GM23248 (cell line): Measurements from ENCODE around the gene SYNPR. TPM values are rescaled to one million over a fixed set of nuclear protein-coding genes. Genes with fewer than 3 reads are reported as not detected.

Experiments
- DNase-seq: peaks from one replicate; pipeline ENCODE4 v3.0.0-alpha.2; 2015
- H2AFZ ChIP-seq: fragments of 200-600 bp; sonication (generic); 2 replicates; pipeline ENCODE4 v1.6.1; 2016; ENCODE audit warnings: antibody characterized with exemption
- H3F3A ChIP-seq: fragments of 200-600 bp; sonication (generic); 2 replicates; pipeline ENCODE4 v1.6.1; 2016; ENCODE audit warnings: mild to moderate bottlenecking, antibody characterized with exemption, mixed run types; ENCODE audit not compliant: insufficient read depth
- H3K27ac ChIP-seq: fragments of 200-600 bp; sonication (generic); 2 replicates; pipeline ENCODE4 v1.5.1; 2016; ENCODE audit warnings: mild to moderate bottlenecking
- H3K27me3 ChIP-seq: fragments of 200-600 bp; sonication (generic); replicated peaks from 2 replicates; pipeline ENCODE4 v1.6.1; 2016; ENCODE audit warnings: mild to moderate bottlenecking; ENCODE audit not compliant: insufficient read depth
- H3K36me3 ChIP-seq: fragments of 200-600 bp; sonication (generic); 2 replicates; pipeline ENCODE4 v1.6.1; 2016; ENCODE audit warnings: low read depth, mild to moderate bottlenecking
- H3K4me1 ChIP-seq: fragments of 200-600 bp; sonication (generic); 2 replicates; pipeline ENCODE4 v1.6.1; 2016; ENCODE audit warnings: mild to moderate bottlenecking; ENCODE audit not compliant: insufficient read depth
- H3K4me2 ChIP-seq: fragments of 200-600 bp; sonication (generic); one replicate; pipeline ENCODE4 v1.6.1; 2016; ENCODE audit warnings: mild to moderate bottlenecking; ENCODE audit not compliant: unreplicated experiment
- H3K4me3 ChIP-seq: fragments of 200-600 bp; sonication (generic); 2 replicates; pipeline ENCODE4 v1.5.1; 2016; ENCODE audit warnings: mild to moderate bottlenecking
- H3K79me2 ChIP-seq: fragments of 200-600 bp; sonication (generic); 2 replicates; pipeline ENCODE4 v1.6.1; 2016; ENCODE audit warnings: mild to moderate bottlenecking; ENCODE audit not compliant: insufficient read depth
- H3K9ac ChIP-seq: fragments of 200-600 bp; sonication (generic); 2 replicates; pipeline ENCODE4 v1.6.1; 2016; ENCODE audit warnings: mild to moderate bottlenecking
- H3K9me2 ChIP-seq: fragments of 200-600 bp; sonication (generic); 2 replicates; pipeline ENCODE4 v1.6.1; 2016; ENCODE audit warnings: mixed run types, mild to moderate bottlenecking, moderate library complexity; ENCODE audit not compliant: insufficient read depth
- H3K9me3 ChIP-seq: fragments of 200-600 bp; sonication (generic); one replicate; pipeline ENCODE4 v1.6.1; 2017; ENCODE audit warnings: low read depth
- H4K20me1 ChIP-seq: fragments of 200-600 bp; sonication (generic); 2 replicates; pipeline ENCODE4 v1.6.0; 2016; ENCODE audit not compliant: insufficient read depth
- EZH2 ChIP-seq: fragments of 200-600 bp; sonication (generic); IDR thresholded peaks from 2 replicates; pipeline ENCODE4 v1.6.1; 2018; ENCODE audit warnings: antibody characterized with exemption, mild to moderate bottlenecking; ENCODE audit not compliant: insufficient read depth, poor library complexity, severe bottlenecking
- EZH2phosphoT487 ChIP-seq: fragments of 200-600 bp; sonication (generic); IDR thresholded peaks from 2 replicates; pipeline ENCODE4 v1.6.1; 2018; ENCODE audit warnings: antibody characterized with exemption, moderate library complexity, mild to moderate bottlenecking, low read depth; ENCODE audit not compliant: insufficient read depth
- WGBS, 2 experiments: methylation state at CpG; one replicate each; pipeline ENCODE4 v1.1.6; 2015 to 2017; ENCODE audit warnings: low lambda C conversion rate in 2 of 2, low coverage in 1 of 2; ENCODE audit errors: missing lambda C conversion rate in 2 of 2; 5-methylcytosine and 5-hydroxymethylcytosine counted together
- in situ Hi-C: fragments of 300-500 bp; cut with MboI; formaldehyde crosslinking; loops from 2 replicates; pipeline ENCODE4 v1.15.0; 2020
- polyA plus RNA-seq: library from polyadenylated mRNA; unstranded; fragments of >200 nt; fragmentation: Nextera tagmentation; extraction: Ambion mirVana; gene quantifications from 2 replicates; pipeline ENCODE4 v1.2.1, GENCODE V29; 2016
- total RNA-seq: library from RNA; depleted of rRNA; stranded (reverse); fragments of >200 nt; shearing (Covaris generic); gene quantifications from 2 replicates; pipeline ENCODE4 v1.2.3, GENCODE V29; 2014

Gene SYNPR
- total and polyA plus RNA-seq, 2 experiments from 2014 or later = not detected

- no peaks in the 10 kb centered on the region for H3K9me3 ChIP-seq
- in situ Hi-C loops = no loop called here
These were observed 235.7 kb downstream of the SYNPR start for GRCh38 chr3:63513791-63514190.

DNA sequence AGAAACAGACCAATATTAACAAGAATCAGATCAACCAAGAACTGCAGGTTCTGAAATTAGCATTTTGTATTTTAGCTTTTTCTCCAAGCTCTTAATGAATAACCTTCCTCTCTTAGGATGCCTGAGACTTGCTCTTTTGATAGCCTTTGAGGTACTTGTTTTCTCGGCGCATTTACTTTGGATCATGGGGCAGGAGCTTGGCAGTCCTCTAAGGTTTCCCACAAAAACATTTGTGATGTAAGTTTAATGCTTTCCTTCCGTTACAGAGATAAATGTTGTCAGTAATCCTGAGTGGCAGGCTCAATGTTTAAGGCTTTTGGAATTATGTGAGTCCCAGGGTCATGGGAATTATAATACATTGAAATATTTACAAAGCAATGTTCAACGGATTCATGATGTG lies 236.6 kb downstream of the SYNPR start:
- no peaks in the 10 kb centered on the region for H3K79me2 ChIP-seq
- no peak overlapping the region for H3K9ac ChIP-seq
- no peak overlapping the region for H3K27ac ChIP-seq
- no peaks in the 10 kb centered on the region; the same call in 1 of the 2 replicates for H3K27me3 ChIP-seq
- in situ Hi-C loops = no loop called here
- WGBS, 2 experiments = 40 to 45% methylated on average over 4 of the region's 4 CpGs
- no peak overlapping the region for H3K4me2 ChIP-seq
- H3K9me3 ChIP-seq = no peaks in the 10 kb centered on the region
- no peaks in the 10 kb centered on the region for H3K4me1 ChIP-seq
- H3F3A ChIP-seq = no peaks in the 10 kb centered on the region
- H3K36me3 ChIP-seq = no peaks in the 10 kb centered on the region
- no peak for DNase-seq
- no peaks in the 10 kb centered on the region for H3K9me2 ChIP-seq
- TF ChIP-seq EZH2phosphoT487 = no peak
- no peak for TF ChIP-seq EZH2
- no peak overlapping the region for H3K4me3 ChIP-seq
- no peak overlapping the region for H2AFZ ChIP-seq
- H4K20me1 ChIP-seq = no peaks in the 10 kb centered on the region

More at GRCh38 chr3:63513791-63514190, 235.7 kb downstream of the SYNPR start:
- no peak for TF ChIP-seq EZH2
- no peak for TF ChIP-seq EZH2phosphoT487
- Histone ChIP-seq H3K27me3 (no peaks in the 10 kb centered on the region; the same call in 1 of the 2 replicates), H3K4me1 (no peaks in the 10 kb centered on the region), H3K79me2 (no peaks in the 10 kb centered on the region), H3K4me2 (no peak overlapping the region), H2AFZ (no peak overlapping the region), H3F3A (no peaks in the 10 kb centered on the region), H3K9me2 (no peaks in the 10 kb centered on the region), H3K27ac (no peak overlapping the region), H4K20me1 (no peaks in the 10 kb centered on the region), H3K36me3 (no peaks in the 10 kb centered on the region), H3K4me3 (no peak overlapping the region), H3K9ac (no peak overlapping the region)
- WGBS, 2 experiments = 54 to 84% methylated on average over 1 of the region's 1 CpG
- no peak for DNase-seq

- no peaks in the 10 kb centered on the region for H3K9me3 ChIP-seq
- H3K4me1 ChIP-seq = no peaks in the 10 kb centered on the region
- no peak overlapping the region for H3K9ac ChIP-seq
- 41 to 43% methylated on average over 3 of the region's 3 CpGs for WGBS, 2 experiments
- no peak overlapping the region for H3K4me3 ChIP-seq
- no peaks in the 10 kb centered on the region for H4K20me1 ChIP-seq
- H3K9me2 ChIP-seq = no peaks in the 10 kb centered on the region
- H3K36me3 ChIP-seq = no peaks in the 10 kb centered on the region
- H3F3A ChIP-seq = no peaks in the 10 kb centered on the region
- H3K27ac ChIP-seq = no peak overlapping the region
- no peak overlapping the region for H2AFZ ChIP-seq
- peak; percentile 48 for DNase-seq
- H3K79me2 ChIP-seq = no peaks in the 10 kb centered on the region
- no peak overlapping the region for H3K4me2 ChIP-seq
- H3K27me3 ChIP-seq = no peaks in the 10 kb centered on the region; the same call in 1 of the 2 replicates
- in situ Hi-C loops = no loop called here
- no peak for TF ChIP-seq EZH2
- TF ChIP-seq EZH2phosphoT487 = no peak
These were observed 241.3 kb downstream of the SYNPR start for GRCh38 chr3:63519426-63519825.

- Histone ChIP-seq H3F3A (no peaks in the 10 kb centered on the region), H3K36me3 (no peaks in the 10 kb centered on the region), H3K9me2 (no peaks in the 10 kb centered on the region), H3K9ac (no peak overlapping the region), H3K4me2 (no peak overlapping the region), H3K27me3 (no peaks in the 10 kb centered on the region), H4K20me1 (no peaks in the 10 kb centered on the region), H3K4me1 (no peaks in the 10 kb centered on the region), H3K4me3 (no peak overlapping the region), H3K9me3 (no peaks in the 10 kb centered on the region), H3K27ac (no peak overlapping the region), H2AFZ (no peak overlapping the region), H3K79me2 (no peaks in the 10 kb centered on the region)
- in situ Hi-C loops = no loop called here
- 69 to 89% methylated on average over 1 of the region's 1 CpG for WGBS, 2 experiments
- no peak for TF ChIP-seq EZH2
- no peak for TF ChIP-seq EZH2phosphoT487
- peak; percentile 1 for DNase-seq
These were observed 243.5 kb downstream of the SYNPR start for GRCh38 chr3:63521657-63522056.

DNA sequence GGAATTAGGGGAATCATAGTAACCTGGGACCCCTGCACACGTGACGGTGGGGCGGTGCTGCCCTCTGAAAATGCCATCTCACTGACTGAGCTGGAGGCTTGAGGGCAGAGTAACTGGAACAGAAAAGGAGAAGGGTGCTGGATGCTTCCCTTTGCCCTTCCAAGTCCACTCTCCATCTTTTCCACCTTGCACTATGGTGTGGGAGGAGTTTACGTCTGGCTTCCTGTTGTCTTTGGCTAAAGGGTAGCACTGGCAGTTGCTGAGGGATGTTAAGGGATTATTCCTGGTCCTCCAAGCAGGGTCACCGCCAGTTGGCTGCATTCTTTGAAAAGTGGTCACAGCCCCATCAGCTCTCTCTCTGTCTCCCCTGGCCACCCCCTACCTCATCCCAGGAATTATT lies 245.0 kb downstream of the SYNPR start:
- in situ Hi-C loops = no loop called here

More for the DNA sequence above, 245.0 kb downstream of the SYNPR start:
- Histone ChIP-seq H3K9me3 (no peaks in the 10 kb centered on the region), H3K27ac (no peak overlapping the region), H3K4me1 (no peaks in the 10 kb centered on the region), H3K27me3 (no peaks in the 10 kb centered on the region), H3K9ac (no peak overlapping the region), H3K9me2 (no peaks in the 10 kb centered on the region), H3K4me2 (no peak overlapping the region), H3K79me2 (no peaks in the 10 kb centered on the region), H4K20me1 (no peaks in the 10 kb centered on the region), H3K4me3 (no peak overlapping the region), H2AFZ (no peak overlapping the region), H3K36me3 (no peaks in the 10 kb centered on the region), H3F3A (no peaks in the 10 kb centered on the region)
- no peak for DNase-seq
- TF ChIP-seq EZH2phosphoT487 (no peak), EZH2 (no peak)
- WGBS, 2 experiments = 66 to 76% methylated on average over 5 of the region's 5 CpGs
